ENCODE data around the gene TRAPPC12.

DNA sequence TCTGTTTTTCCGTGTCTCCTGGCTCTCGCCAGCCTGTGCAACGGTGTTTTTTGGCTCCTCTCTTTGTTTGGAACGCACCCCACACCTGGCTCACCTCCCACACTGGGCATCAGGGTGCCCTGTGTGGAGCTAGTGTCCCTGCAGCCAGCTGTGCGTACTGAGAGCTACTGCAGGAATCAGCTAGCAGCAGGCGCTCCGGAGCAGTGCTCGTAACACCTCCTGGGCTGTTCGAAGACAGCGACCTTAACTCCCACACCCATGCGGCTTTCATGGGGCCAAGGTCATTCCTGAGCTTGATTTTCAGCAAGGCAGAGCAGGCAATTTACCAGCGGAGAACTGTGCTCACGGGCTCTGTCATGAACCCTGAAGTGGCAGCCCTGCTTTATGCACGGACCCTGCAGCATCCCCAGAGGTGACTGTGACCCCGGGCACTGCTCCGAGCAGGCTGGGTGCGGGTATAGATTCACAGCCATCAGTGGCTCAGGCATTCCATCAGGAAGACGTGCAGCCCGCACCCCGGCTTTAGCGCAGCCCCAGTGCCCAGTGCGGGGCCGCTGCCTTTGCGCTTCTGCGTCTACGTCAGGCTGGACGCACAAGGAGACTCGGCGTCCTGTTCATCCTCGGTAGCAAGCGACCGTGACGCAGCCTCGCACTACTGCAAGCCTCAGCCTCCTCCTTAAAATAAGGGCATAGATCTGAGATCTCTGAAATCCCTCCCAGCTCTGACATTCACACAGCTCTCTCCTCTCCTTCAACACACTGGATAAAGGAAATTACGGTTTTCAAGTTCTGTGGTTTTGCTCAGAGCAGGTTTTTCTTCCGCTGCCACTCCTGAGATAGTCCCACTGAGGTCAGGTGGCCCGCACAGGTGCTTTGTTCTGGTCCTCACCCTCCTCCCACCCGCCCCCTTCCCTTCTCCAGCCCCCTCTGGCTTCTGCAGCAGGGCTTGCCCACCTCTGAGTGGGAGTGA lies 81.6 kb downstream of the TRAPPC12 start:
- no peak for TF ChIP-seq POLR2A (IDR thresholded peaks at IDR 0.05)
- peak in 1 of 6 experiments; percentile 9 for TF ChIP-seq CTCF (IDR thresholded peaks at IDR 0.05)

Measured in thyroid gland (tissue), 4 donors.